Measurements from ENCODE around the gene IVNS1ABP.
"Not testable (repeated sequence)": the region's sequence is repeated elsewhere in the genome, so short reads cannot be mapped to it uniquely, and the experiment has no call there.

Gene IVNS1ABP

GRCh38 chr1:185317034-185317885 lies at the start of gene IVNS1ABP:
Gene IVNS1ABP, minus strand, starts transcription at chr1:185317243. Its CDS starts 7,750 bp downstream, at chr1:185309493.
- DNase-seq = peak; percentile 97

GRCh38 chr1:185365951-185366350 lies 48.9 kb upstream of the IVNS1ABP start:
- no peak for DNase-seq

GRCh38 chr1:185364528-185364927 lies 47.5 kb upstream of the IVNS1ABP start:
- DNase-seq = not testable (repeated sequence)

GRCh38 chr1:185363205-185363604 lies 46.2 kb upstream of the IVNS1ABP start:
- no peak for DNase-seq

- DNase-seq = no peak
Measured at GRCh38 chr1:185360714-185361113, 43.7 kb upstream of the IVNS1ABP start.

- no peak for DNase-seq
Measured at GRCh38 chr1:185358957-185359356, 41.9 kb upstream of the IVNS1ABP start.

GRCh38 chr1:185355947-185356346 lies 38.9 kb upstream of the IVNS1ABP start:
- no peak for DNase-seq

GRCh38 chr1:185353124-185353523 lies 36.1 kb upstream of the IVNS1ABP start:
- no peak for DNase-seq

- no peak for DNase-seq
Measured at GRCh38 chr1:185351734-185352466, 34.9 kb upstream of the IVNS1ABP start.

GRCh38 chr1:185350027-185350442 lies 33.0 kb upstream of the IVNS1ABP start:
- DNase-seq = no peak

GRCh38 chr1:185349556-185349955 lies 32.5 kb upstream of the IVNS1ABP start:
- DNase-seq = no peak

- DNase-seq = no peak
Measured at GRCh38 chr1:185348985-185349384, 31.9 kb upstream of the IVNS1ABP start.

GRCh38 chr1:185348296-185348695 lies 31.3 kb upstream of the IVNS1ABP start:
- no peak for DNase-seq

- DNase-seq = peak; percentile 78
Measured at GRCh38 chr1:185345913-185346720, 29.1 kb upstream of the IVNS1ABP start.

GRCh38 chr1:185343306-185343705 lies 26.3 kb upstream of the IVNS1ABP start:
- DNase-seq = no peak

GRCh38 chr1:185342672-185343259 lies 25.7 kb upstream of the IVNS1ABP start:
- DNase-seq = no peak

- no peak for DNase-seq
Measured at GRCh38 chr1:185342017-185342416, 25.0 kb upstream of the IVNS1ABP start.

- no peak for DNase-seq
Measured at GRCh38 chr1:185341196-185341781, 24.2 kb upstream of the IVNS1ABP start.

- DNase-seq = peak; percentile 85
Measured at GRCh38 chr1:185338719-185339622, 21.9 kb upstream of the IVNS1ABP start.

- peak; percentile 67 for DNase-seq
Measured at GRCh38 chr1:185337246-185337645, 20.2 kb upstream of the IVNS1ABP start.

GRCh38 chr1:185334182-185334581 lies 17.1 kb upstream of the IVNS1ABP start:
- DNase-seq = no peak

Measured in suppressor macrophage treated with lipopolysaccharide for 4 hours (primary cell).